HG03457 (cell line): ENCODE measurements around the gene CD37.
"Not testable (repeated sequence)": the region's sequence is repeated elsewhere in the genome, so short reads cannot be mapped to it uniquely, and the experiment has no call there.

Experiments
- ATAC-seq: cut with Tn5 transposase; IDR thresholded peaks from one replicate; pipeline ENCODE4 v1.9.1; 2021; ENCODE audit warnings: moderate number of reproducible peaks; ENCODE audit not compliant: unreplicated experiment

Gene CD37

GRCh38 chr19:49373174-49373573 is 38.0 kb downstream of the CD37 start:
- not testable (repeated sequence) for ATAC-seq

DNA sequence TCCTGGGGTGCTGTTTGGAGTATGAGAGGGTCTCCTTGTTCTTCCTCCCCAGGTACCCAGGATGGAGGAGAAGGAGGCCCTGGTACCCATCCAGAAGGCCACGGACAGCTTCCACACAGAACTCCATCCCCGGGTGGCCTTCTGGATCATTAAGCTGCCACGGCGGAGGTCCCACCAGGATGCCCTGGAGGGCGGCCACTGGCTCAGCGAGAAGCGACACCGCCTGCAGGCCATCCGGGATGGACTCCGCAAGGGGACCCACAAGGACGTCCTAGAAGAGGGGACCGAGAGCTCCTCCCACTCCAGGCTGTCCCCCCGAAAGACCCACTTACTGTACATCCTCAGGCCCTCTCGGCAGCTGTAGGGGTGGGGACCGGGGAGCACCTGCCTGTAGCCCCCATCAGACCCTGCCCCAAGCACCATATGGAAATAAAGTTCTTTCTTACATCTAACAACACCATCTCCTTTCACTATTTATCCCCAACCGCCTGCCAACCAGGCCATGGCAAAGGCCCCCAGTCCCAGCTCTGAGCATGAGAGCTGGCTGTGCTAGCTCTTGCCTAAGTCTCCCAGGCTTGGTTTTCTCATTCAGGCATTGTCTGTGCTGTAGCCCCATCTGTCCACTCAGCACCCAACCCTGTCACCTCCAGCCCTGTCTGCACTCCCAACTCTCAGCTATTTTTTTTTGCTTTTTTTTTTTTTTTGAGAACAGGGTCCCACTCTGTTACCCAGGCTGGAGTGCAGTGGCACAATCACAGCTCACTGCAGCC is 39.6 kb downstream of the CD37 start:
- ATAC-seq: no peak

DNA sequence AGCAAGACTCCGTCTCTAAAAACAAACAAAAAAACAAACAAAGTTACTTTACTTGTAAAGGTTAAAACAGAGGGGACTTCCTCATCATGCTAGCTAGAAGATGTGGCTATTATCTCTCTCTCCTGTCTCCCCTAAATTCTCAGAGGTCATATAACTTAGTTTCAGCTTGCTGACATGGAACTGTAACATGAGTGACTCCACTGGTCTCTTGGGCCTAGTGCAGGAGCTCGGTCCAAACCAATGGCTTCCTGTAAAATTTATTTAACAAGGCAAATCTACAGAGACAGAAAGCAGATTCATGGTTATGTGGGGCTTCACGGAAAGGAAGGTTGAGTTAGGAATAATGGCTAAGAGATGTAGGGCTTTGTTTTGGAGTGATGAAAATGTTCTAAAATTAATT is 43.3 kb downstream of the CD37 start:
- ATAC-seq: no peak

DNA sequence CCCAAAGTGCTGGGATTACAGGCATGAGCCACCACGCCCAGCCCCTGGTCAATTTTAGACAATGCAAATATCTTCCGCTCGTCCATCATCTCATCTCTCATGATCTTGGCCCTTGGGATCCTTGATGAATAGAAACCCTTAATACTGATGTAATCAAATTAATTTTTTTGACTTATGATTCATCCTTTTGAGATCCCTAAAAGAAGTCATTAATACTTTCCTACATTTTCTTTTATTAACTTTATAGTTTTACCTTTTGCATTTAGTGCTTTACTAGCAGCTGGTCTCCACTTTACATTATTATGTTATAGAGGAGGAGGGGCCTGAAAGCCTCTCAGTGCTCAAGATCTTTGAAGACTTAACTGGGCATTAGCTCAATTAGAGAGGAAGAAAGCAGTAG is 45.2 kb downstream of the CD37 start:
- no peak for ATAC-seq

DNA sequence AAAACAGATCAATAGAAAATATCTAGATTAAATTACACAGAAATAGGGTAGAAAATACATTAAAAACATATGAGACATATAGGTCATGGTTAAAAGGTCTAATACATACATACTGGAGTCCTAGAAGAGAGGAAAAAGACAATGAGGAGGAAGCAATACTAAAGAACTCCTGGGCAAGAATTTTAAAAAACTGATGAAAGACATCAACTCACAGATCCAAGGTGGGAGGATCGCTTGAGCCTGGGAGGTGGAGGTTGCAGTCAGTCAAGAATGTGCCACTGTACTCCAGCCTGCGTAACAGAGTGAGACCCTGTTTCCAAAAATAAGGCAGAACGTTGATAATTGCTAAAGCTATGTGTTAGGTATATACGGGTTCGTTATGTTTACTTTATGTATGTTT is 47.4 kb downstream of the CD37 start:
- ATAC-seq: no peak

DNA sequence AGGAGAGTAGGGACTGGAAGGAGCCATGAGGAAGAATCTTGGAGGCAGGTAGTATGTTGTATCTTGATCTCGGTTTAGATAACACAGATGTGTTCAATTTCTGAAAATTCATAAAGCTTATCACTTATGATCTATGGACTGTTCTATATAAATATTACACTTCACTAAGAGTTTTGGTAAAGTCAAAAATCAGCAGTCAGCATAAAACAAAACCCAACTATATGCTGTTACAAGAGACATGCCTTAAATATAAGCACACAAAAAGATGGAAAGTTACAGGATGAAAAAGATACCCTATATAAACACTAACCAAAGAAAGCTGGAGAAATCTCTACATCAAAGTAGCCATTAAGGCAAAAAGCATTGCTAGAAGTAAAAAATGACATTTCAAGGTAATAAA is 48.4 kb downstream of the CD37 start:
- no peak for ATAC-seq

- no peak for ATAC-seq
Observed at GRCh38 chr19:49387936-49388372, 52.7 kb downstream of the CD37 start, which contains the start of gene KASH5. KASH5 (plus strand) TSS chr19:49388249; CDS start chr19:49390884, 2,635 bp downstream.

DNA sequence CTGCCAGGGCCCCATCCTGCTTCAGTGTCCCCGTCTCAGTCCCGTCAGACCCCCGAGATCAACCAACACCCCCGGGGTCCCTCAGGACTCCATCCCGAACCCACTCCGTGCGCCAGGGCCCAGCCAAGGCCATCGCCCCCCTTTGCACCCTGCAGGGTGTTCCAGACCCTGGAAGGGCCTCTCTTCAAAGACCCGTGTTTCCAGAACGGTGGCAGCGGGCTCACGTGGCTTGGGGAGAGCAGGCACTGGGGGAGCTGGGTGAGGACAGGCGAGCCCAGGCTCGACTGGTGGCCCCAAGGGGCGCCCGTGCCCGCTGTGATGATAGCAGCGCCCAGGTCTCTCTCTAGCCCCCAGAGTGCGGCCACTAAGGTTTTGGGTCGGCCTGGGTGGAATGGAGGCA is 54.2 kb downstream of the CD37 start:
- no peak for ATAC-seq
